ENCODE measurements around the gene SLC16A5.
A peak's percentile ranks its signal among the peaks of the same experiment; 100 is the strongest.
"Not testable (repeated sequence)": the region's sequence is repeated elsewhere in the genome, so short reads cannot be mapped to it uniquely, and the experiment has no call there.

Gene SLC16A5

DNA sequence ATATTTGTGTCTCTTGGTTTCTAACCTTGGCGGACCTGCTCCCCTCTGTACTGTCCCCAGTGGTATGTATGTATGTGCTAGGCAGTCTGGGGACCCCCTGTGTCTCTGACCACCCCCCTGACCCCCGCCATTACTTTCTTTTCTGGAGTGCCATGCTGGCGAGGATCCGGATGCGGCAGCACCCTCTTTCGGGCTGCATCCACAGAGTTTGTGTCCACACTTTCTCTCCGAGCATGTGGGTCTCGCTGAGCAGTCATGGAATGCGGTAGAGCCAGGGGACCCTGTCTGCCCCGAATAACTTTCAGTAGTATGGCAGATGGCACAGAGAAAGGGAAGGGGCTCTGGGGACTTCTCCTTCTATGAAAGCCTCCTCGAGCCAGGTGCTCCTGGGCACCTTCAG lies 23.7 kb upstream of the SLC16A5 start:
- DNase-seq (ENCODE audit: low read depth in 2 of 2): no peak

DNA sequence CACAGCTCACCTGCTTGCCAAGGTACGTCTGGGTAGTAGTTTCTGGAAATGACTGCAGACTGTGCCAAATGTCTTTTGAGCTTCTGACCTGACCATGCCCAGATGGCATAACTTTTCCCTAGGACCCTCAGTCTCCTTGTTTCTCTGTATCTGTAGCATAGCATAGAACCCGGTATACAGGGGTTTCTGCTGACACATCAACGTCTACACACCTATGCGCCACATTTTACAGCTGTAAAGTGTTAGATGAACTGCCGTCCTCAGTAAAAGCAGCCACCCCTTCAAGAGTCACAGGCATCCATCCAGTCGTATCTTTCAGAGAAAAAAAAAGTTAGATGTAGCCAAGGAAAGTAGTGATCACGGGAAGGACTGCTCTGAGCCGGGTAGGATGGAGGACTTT lies 23.3 kb upstream of the SLC16A5 start:
- DNase-seq (ENCODE audit: low read depth in 2 of 2): no peak

DNA sequence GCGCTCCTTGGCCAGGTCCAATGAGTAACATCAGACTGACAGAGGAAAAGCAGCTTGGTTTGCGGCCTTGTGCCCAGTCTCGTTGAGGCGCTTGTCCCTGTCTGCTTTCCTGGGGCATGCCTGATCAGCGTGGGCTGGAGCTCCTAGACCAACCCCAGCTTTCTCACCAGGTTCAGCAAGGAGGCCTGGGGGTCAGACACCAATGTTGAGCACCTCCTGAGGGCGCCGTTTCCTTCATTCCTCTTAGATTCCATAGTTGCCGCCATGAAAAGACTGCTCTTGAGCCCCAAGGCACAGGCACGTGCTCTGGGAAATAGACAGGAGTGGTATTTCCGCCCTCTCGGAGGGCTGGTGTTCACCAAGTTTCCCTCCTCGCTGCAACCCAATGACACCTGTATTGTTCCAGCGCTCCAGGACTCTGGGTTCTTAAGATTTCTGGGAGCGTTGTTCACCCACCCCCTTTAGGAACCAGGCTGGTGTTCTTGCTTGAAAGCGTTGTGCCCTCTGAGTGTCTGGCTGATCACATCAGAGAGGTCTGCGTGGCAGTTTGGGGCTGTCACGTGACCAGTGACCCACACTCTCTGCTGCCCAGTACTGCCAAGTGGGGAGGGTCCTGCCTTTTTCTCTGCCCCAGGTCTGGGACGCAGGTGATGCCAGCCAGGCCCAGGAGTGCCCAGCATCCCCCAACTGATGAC lies 22.7 kb upstream of the SLC16A5 start:
- no peak for DNase-seq (ENCODE audit: low read depth in 2 of 2)

DNA sequence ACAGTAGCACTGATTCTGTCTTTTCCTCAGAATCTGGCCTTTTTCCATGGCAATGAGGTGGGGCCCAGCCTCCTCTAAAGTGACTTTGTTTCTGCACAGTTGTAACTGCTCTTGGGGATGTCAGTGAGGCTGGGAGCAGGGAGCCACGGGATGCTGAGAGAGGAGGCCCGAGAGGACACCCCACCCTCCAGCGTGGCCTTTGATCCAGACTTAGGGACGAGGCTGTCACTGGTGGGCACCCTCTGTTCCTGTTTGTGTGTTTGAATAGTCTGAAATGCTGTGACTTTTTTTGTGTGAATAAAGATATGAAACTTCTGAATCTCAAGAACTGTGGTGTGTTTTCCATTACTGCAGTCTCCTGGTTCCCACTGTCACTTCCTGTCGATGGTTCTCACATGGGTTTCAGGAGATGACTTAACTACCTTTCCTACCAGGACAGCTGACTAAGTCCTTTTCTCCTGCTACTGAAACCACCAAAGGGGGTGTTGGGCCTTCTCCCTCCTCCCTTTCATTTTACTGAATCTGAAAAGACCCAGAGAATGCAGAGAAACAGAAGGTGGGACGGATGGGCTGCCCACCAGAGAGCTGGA lies 22.1 kb upstream of the SLC16A5 start:
- no peak for DNase-seq (ENCODE audit: low read depth in 2 of 2)

DNA sequence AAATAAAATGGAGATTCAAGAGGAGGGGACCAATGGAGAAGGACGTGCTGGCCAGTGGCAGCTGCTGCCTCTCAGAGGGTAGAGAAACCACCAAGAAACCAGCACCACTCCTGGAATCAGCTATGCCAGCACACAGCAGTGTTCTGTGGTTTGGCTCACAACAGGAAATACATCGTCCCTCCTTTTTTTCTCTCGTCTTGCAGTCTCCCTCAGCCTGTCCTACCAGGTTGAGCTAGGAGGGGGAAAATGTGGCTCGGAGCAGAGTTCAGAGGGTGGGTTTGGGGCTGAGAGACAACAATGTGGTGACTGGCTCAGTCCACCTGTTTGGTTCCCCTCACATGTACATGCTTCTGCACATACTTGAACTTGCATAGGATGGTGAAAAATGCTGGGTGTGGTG lies 19.9 kb upstream of the SLC16A5 start:
- DNase-seq (ENCODE audit: low read depth in 2 of 2): no peak

DNA sequence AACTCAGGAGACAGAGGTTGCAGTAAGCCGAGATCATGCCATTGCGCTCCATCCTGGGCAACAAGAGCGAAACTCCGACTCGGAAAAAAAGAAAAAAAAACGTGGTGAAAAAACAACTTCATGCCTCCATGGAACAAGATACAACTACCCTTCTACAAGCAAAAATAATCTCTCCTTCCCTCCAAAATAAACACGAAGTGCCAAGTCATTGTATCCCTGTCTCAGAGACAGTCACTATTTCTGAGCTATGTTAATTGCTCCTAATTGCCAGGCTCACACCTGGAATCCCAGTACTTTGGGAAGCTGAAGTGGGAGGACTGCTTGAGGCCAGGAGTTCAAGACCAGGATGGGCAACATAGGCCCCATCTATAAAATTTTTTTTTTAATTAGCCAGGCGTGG lies 19.0 kb upstream of the SLC16A5 start:
- DNase-seq (ENCODE audit: low read depth in 2 of 2): no peak

DNA sequence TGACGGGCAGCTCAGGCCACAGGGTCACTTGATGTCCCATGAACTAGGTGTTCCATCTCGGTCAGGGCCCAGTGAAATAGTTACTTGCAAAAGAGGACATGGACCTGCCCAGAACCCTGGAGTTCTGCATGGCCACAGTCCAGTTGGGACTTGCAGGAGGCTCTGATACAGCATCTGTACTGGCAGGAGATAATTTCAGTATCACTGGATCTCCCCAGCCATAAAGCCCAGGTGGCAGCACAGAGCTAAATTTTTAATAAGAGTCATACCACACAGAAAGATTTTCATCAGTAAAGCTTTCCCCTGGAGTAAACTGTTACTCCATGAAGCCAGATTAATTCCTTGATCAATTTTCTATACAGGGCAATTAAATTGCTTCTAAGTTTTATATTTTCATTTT lies 18.0 kb upstream of the SLC16A5 start:
- DNase-seq (ENCODE audit: low read depth in 2 of 2): no peak

DNA sequence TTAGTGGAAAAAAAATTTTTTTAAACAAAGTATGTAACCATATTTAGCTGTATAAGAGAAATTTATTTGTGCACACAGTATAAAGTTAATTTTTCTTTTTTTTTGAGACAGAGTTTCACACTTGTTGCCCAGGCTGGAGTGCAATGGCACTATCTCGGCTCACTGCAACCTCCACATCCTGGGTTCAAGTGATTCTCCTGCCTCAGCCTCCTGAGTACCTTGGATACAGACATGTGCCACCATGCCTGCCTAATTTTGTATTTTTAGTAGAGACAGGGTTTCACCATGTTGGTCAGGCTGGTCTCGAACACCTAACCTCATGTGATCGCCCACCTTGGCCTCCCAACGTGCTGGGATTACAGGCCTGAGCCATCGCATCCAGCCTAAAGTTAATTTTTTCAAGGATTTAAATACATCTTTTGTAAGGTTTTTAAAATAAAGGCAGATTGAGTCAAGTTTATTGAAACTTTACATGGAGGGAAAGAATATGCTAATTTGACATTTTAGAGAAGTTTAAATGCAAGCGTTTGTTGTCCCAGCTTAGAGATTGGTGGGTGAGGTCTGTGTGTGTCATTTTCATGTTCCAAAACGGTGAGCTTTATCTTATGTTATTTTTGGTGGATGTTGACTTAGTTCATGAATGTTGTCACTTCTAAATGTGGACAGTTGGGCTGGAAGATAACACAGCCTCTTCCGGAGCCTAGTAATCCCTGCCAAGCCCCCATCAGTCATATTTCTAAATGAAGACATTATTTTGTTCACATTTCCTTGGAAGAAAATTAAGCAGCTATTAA lies 16.1 kb upstream of the SLC16A5 start:
- not testable (repeated sequence) for DNase-seq (ENCODE audit: low read depth in 2 of 2)

DNA sequence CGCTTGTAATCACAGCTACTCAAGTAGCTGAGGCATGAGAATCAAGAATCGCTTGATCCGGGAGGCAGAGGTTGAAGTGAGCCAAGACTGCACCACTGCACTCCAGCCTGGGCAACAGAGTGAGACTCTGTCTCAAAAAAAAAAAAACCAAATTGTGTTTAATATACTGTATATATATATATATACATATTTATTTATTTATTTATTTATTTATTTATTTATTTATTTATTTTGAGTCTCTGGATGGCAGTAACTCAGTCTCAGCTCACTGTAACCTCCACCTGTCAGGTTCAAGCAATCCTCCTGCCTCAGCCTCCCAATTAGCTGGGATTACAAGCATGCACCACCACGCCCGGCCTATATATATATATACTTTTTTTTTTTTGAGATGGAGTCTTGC lies 14.8 kb upstream of the SLC16A5 start:
- DNase-seq (ENCODE audit: low read depth in 2 of 2): not testable (repeated sequence)

DNA sequence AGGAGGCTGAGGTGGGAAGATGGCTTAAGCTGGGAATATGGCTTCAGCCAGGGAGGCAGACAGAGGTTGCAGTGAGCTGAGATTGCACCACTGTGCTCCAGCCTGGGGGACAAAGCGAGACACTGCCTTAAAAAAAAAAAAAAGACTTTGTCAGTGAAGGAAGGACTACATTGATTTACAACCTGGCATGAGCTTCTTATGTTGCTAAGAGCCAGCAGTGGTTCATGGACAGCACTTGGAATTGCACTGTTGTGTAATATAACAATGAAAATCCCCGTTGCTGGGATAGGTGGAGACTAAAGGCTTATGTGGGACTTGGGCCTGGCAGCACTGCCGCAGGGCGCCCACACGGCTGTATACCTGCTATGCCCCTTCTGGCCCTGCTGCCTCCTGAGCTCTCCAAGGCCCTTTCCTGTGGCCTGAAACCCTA lies 14.1 kb upstream of the SLC16A5 start:
- DNase-seq (ENCODE audit: low read depth in 2 of 2): no peak

DNA sequence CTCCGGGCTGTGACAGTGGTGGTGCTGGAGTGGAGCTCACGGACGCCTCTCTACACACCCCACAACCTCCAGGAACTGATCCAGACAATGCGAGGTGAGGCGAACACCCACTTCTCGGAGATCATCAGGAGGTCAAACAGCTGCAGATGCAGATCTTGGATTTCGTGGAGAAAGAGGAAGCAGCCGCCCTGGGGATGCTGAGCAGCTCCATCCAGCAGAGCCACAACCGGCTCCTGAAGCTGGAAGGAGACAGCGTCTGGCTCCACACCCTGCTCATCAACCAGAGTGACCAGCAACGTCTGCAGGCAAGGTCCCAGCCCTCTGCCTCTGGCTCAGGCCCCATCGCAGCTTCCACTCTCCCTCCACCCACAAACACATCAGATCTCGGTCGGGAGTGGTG lies 13.2 kb upstream of the SLC16A5 start:
- DNase-seq (ENCODE audit: low read depth in 2 of 2): no peak

DNA sequence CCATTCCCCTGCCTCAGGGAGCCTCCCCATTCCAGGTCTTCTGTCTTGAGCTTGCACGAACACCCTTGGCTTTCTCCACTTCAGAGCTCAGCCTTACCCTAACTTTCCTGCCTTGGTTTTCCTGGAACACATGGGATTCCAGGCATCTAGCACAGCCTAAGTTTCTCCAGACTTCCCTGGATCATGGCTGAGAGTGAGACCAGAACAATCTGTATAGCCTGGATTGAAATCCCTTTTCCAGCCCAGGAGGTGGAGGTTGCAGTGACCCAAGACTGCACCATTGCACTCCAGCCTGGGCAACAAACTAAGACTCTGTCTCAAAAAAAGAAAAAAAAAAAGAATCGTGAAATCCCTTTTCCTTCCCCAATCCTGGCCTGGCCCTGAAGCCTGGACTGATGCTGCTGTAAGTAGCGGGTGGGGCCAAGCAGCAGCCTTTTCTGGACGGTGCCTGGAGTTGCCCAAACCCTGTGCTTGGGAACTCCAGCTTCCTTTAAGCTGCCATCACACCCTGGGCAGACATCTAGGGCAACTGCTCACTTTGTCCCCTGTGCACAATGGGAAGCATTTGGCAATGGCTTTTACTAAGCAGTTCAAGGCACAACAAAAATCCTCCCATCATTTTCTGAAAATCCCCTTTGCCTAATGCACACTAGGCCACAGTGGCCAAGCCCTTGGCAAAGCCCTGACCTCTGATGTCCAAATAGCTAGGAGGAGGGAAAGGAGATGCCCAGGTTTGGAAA lies 12.0 kb upstream of the SLC16A5 start:
- DNase-seq (ENCODE audit: low read depth in 2 of 2): no peak

DNA sequence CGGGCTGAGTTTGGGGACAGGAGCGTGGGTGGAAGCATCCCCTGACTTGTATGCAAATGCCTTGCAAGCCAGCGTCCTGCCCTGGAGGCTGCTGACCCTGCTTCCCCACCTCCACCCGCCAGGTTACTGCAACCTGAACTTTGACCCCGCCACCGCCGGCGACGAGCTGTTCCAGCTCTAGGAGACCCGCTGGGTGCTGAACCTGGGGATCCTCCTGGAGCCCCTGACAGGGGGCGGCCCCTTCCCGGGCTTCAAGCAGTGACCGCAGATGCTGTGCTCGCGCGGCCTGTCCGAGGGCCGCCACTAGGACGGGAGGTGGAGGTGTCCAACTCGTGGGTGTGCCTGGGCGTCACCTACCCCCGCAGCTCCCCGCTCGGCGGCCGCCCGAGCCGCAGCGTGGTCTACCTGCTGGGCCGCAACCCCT lies 10.7 kb upstream of the SLC16A5 start:
- DNase-seq (ENCODE audit: low read depth in 2 of 2): no peak

DNA sequence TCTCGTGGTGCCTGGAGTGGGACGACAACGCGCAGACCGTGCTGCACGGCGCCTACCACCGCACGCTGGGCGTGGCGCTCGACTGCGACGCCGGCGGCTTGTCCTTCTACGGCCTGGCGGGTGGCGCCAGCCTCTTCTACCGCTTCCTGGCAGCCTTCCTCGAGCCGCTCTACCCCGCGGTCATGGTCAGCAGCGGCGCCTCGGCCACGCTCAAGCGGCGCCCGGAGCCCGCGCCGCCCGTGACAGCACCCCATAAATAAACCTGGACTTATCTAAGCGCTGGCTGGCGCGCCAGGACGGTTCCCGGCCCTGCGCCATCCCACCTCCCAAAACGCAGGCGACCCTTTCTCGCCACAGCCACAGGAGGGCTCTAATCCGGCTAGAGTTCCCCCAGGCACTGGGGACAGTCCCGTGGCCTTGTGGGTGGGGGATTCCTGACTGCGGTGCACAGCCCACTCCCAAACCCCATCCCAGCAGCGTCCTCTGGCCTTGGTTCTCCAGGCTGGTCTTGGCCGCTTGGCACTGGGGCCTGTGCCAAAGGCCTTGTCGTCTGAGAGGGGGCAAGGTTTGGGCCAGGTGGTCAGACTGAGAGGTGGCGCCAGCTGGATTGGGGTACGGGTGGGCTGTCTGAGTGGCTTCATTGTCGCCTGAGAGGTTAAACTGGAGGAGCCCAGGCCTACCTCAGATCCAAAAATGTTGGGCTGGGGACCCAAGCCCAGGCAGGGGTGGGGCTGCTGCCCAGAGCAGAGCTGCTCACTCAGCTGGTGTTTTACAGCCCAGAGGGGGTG lies 10.1 kb upstream of the SLC16A5 start:
- DNase-seq (ENCODE audit: low read depth in 2 of 2): peak in 1 of 2 donors; percentile 49

DNA sequence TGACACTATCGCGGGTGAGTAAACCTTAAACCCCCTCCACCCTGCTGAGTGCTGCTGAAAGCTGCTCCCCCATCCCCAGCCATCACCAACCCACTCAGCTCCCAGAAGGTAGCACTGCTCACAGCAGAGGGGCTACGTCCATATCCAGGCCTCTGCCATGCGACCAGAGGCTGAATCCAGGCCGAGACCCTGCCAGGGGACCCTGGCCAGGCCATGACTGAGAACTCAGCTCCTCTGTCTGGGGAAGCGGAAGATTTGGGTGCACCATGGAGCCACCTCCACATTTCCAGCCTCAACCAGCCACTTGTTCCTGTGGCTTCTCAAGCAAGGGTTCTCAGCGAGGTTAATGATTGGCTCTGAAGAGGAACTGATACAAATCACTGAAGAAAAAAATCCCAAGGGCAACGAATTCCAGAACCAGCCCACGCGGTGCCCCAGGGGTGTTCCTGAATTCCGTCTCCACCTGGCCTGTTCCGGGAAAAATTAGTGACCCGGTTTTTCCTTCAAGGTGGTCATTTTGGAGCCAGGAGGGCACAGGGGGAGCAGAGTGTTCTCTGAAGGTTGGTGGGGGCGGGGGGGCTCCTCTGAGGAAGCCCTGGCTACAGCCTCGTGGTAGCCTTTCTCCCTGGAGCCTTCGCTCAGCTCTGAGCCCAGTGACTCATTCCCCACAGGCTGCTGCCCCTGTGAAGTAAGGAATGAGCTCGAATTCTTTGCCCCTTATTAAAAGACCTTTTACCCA lies 9.3 kb upstream of the SLC16A5 start:
- DNase-seq (ENCODE audit: low read depth in 2 of 2): no peak

DNA sequence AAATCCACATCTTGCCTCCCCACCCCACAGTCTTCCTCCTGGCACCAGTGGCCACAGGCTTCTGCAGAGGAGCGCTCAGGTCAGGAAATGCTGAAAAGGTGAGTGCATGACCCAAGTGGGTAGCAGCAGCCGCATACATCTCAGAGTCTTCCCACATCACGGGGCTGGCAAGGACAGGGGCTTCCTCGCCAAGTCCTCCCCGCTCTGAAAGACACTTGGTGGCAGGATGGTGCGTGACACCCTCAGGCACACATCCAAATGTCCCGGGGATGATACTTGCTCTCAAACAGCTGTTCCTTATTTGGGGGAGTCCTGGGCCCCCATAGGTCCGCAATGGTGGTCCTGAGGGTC lies 8.8 kb upstream of the SLC16A5 start:
- DNase-seq (ENCODE audit: low read depth in 2 of 2): no peak

DNA sequence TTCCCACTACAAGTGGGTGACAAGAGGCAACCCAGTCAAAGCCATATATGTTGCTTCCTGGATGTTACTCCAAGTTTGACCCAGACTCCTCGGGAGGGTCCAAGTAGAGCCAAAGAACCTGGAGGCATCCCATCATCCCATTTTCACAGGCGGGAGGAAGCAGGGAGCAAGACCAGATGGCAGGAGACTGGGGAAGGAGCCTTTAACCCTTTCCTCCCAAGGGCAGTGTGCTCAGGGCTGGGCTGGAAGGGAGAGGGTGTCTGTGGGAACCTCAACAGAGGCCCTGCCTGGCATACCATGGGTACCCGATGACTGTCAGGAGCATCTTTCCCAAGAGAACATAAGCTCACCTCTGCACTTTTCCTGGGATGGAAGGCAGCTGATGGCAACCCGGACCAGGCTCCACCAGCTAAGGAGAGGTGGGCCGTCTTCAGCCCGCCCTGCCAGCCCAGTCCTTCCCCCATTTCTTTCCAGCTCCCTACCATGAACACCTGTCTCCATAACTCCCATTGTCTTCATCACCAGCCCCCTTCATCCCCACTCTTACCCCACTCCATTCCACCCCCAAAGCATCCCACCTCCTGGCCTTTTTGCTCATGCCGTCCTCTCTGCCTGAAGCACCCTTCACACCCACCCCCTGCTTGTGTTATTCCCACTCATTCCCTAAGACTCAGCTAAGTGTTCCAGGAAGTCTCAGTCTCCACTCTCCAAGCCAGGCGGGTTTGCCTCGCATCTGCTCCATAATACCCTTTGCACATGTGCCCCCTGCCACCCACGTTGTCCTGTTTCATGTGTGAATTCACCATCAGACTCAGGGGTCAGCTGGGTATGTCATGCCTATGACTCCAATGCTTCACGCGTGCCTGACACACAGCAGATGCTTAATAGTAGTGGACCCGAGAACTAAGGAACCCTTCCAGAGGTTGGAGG lies 5.9 kb upstream of the SLC16A5 start:
- no peak for DNase-seq (ENCODE audit: low read depth in 2 of 2)

DNA sequence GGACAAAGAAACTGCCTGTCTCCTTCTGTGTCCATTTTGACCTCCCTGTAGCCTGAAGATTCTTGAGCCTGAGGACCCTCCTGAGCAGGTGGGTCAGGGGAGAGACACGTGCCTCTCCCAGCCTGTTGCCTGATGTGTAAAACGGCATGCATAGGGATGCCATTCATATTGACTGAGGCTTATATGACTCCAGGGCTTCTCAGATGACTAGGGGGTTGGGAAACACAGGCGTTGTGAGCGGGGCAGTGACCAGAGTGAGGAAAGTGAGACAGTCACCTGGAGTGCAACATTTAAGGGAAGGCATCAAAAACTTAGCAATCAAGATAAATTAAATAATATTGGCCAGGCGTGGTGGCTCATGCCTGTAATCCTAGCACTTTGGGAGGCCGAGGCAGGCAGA lies 5.1 kb upstream of the SLC16A5 start:
- DNase-seq (ENCODE audit: low read depth in 2 of 2): no peak

DNA sequence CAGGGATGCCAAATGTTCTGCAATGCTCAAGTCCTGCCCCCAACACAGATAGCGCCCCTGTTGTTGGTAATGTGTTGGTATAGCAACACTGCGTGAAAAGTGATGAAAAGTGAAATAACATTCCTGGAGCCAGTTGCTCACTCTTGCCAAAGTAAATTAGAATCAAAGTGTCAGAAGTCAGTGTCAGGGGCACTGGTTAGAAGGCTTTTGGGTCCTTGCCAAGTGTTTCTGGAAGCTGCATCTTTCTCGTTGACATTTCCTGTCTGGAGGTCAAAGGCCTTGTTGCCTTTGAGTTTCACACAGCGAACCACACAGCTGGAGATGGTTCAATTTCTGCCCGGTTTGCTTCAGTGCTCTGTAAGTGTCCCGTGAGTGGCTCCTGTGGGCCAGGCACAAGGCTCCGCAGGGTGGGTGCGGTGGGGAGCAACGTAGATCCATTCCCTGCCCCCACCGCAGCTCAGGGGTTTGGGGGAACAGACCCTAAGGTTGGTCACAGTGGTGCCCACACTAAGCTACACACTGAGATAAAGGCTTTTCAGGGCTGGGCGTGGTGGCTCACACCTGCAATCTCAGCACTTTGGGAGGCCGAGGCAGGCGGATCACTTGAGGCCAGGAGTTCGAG lies 3.6 kb upstream of the SLC16A5 start:
- DNase-seq (ENCODE audit: low read depth in 2 of 2): no peak
